ENCODE measurements around the gene F10. TPM values are rescaled to one million over a fixed set of nuclear protein-coding genes. Genes with fewer than 3 reads are reported as not detected.
"Not testable (repeated sequence)": the region's sequence is repeated elsewhere in the genome, so short reads cannot be mapped to it uniquely, and the experiment has no call there.

Gene F10
- total RNA-seq, 1 donor from 2014 or later, result 3.5 TPM

DNA sequence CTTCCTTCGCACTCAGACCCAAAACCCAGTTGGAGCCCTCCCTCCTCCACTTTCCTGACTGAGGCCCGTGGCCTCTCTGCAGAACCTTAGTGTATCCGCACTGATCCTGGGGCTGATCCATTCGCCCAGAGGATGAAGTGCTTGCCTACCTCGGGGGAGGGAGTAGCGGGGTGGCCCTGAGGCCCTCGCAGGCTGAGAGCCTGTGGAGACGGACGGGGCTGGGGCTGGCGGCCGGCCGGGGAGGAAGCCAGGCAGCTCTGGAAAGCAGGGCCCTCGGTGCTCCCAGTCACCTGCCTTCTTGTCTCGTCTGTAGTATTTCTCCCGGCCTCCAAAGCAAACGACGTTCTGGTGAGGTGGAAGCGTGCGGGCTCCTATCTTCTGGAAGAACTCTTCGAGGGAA, 37.1 kb downstream of the F10 start:
- Histone ChIP-seq H3K9me3 (replicated peaks) (no peaks in the 10 kb centered on the region), H3K4me3 (no peak overlapping the region), H3K27me3 (ENCODE audit: low read depth) (peaks cover 43% of the 10 kb centered on the region), H3K4me1 (no peaks in the 10 kb centered on the region), H3K36me3 (no peaks in the 10 kb centered on the region), H3K27ac (replicated peaks) (no peak overlapping the region)
- TF ChIP-seq, protein P1, sequence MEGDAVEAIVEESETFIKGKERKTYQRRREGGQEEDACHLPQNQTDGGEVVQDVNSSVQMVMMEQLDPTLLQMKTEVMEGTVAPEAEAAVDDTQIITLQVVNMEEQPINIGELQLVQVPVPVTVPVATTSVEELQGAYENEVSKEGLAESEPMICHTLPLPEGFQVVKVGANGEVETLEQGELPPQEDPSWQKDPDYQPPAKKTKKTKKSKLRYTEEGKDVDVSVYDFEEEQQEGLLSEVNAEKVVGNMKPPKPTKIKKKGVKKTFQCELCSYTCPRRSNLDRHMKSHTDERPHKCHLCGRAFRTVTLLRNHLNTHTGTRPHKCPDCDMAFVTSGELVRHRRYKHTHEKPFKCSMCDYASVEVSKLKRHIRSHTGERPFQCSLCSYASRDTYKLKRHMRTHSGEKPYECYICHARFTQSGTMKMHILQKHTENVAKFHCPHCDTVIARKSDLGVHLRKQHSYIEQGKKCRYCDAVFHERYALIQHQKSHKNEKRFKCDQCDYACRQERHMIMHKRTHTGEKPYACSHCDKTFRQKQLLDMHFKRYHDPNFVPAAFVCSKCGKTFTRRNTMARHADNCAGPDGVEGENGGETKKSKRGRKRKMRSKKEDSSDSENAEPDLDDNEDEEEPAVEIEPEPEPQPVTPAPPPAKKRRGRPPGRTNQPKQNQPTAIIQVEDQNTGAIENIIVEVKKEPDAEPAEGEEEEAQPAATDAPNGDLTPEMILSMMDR (IDR thresholded peaks at IDR 0.05; ENCODE audit: borderline replicate concordance), result no peak
- DNase-seq, result no peak
- intact Hi-C loops (cut with micrococcal nuclease), result no loop called here

DNA sequence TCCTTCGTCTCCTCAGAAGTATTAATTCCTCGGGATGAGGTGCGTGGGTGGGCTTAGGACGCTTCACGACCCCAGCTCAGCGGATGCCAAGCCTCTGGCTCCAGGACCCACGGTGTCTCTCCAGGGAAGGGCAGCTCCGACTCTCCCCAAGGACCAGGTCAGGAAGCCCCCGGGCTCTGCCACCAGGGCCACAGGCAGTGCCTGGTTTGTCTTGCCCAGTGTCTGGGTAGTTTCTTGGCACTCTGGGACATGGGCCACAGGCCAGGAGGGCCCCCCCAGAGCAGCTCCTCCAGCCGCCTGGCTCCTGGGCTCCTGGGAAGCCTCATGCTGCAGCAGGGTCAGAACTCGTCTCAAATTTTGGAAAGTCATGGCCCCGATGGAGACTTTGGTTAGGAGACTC, 38.4 kb downstream of the F10 start:
- intact Hi-C loops (cut with micrococcal nuclease), result no loop called here
- no peaks in the 10 kb centered on the region for H3K4me1 ChIP-seq
- DNase-seq, result no peak

DNA sequence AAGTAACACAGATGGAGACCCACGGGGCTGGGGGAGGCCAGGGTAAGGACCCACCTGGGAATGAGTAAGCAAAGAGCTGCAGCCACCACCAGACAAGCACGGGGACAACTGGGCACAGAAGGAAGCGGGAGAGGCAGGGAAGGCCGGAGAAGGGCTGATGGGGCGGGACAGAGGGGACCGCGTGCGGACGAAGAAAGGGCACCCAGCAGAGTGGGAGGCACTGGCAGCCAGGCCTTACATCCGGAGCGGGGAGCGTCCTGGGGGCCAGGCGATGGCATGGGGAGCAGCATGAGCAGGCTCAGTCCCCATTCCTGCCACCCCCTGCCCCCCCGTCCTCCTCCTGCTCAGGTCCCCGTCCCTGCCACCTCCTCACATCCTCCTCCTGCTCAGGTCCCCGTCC, 38.8 kb downstream of the F10 start:
- H3K4me1 ChIP-seq, result no peaks in the 10 kb centered on the region
- intact Hi-C loops (cut with micrococcal nuclease), result no loop called here
- TF ChIP-seq, protein P1 (IDR thresholded peaks at IDR 0.05; ENCODE audit: borderline replicate concordance), result no peak
- H3K27ac ChIP-seq (replicated peaks), result no peak overlapping the region
- no peaks in the 10 kb centered on the region for H3K9me3 ChIP-seq (replicated peaks)
- no peaks in the 10 kb centered on the region for H3K36me3 ChIP-seq
- H3K27me3 ChIP-seq (ENCODE audit: low read depth), result peaks cover 43% of the 10 kb centered on the region
- H3K4me3 ChIP-seq, result no peak overlapping the region
- no peak for DNase-seq

More for the DNA sequence above, 38.4 kb downstream of the F10 start:
- Histone ChIP-seq H3K36me3 (no peaks in the 10 kb centered on the region), H3K9me3 (replicated peaks) (no peaks in the 10 kb centered on the region), H3K27me3 (ENCODE audit: low read depth) (peaks cover 43% of the 10 kb centered on the region), H3K4me3 (no peak overlapping the region), H3K27ac (replicated peaks) (no peak overlapping the region)
- TF ChIP-seq, protein P1 (IDR thresholded peaks at IDR 0.05; ENCODE audit: borderline replicate concordance), result no peak

DNA sequence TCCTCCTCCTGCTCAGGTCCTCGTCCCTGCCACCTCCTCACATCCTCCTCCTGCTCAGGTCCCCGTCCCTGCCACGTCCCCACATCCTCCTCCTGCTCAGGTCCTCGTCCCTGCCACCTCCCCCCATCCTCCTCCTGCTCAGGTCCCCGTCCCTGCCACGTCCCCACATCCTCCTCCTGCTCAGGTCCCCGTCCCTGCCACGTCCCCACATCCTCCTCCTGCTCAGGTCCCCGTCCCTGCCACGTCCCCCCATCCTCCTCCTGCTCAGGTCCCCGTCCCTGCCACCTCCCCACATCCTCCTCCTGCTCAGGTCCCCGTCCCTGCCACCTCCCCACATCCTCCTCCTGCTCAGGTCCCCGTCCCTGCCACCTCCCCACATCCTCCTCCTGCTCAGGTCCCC, 39.4 kb downstream of the F10 start:
- H3K36me3 ChIP-seq; H3K27ac ChIP-seq (replicated peaks); H3K4me1 ChIP-seq; DNase-seq; intact Hi-C loops (cut with micrococcal nuclease); H3K4me3 ChIP-seq; H3K9me3 ChIP-seq (replicated peaks): not testable (repeated sequence)
- peaks cover 43% of the 10 kb centered on the region for H3K27me3 ChIP-seq (ENCODE audit: low read depth)

DNA sequence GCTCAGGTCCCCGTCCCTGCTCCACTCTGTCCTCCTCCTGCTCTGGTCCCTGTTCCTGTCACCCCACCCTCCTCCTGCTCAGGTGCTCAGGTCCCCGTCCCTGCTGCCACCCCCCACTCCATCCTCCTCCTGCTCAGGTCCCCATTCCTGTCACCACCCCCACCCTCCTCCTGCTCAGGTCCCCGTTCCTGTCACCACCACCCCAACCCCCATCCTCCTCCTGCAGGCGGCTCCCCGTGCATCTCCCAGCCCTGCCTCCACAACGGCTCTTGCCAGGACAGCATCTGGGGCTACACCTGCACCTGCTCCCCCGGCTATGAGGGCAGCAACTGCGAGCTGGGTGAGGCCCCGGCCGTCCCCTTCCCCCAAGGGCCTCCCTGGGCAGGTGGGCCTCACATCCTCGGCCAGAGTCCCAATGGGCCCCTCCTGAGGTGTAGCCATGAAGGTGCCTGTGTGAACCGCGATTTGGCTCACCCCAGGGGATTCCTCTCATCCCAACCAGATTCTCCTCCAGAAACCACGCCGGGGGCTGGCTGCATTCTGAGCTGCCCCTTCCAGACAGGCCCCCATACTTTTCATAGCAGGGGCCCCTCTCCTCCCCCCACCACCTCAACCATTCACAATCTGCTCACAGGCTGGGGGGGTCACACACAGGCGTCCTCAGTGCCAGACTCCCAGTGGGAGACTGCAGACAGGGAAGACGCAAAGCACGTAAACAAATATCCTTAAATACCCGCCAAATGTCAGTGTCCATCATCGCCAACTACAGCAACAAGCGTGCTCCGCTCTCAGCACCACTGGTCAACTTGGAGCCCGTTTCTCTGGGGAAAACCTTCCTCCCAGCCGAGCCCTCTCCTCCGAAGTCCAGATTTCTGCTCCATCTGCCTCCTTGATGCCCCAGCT, 40.4 kb downstream of the F10 start:
- Histone ChIP-seq H3K9me3 (replicated peaks) (peaks cover 8% of the 10 kb centered on the region), H3K27me3 (ENCODE audit: low read depth) (peaks cover 43% of the 10 kb centered on the region), H3K27ac (replicated peaks) (no peak overlapping the region), H3K4me1 (no peaks in the 10 kb centered on the region), H3K36me3 (peaks cover 8% of the 10 kb centered on the region), H3K4me3 (no peak overlapping the region)
- TF ChIP-seq, protein P1 (IDR thresholded peaks at IDR 0.05; ENCODE audit: borderline replicate concordance), result no peak
- no peak for DNase-seq
- intact Hi-C loops (cut with micrococcal nuclease), result no loop called here

DNA sequence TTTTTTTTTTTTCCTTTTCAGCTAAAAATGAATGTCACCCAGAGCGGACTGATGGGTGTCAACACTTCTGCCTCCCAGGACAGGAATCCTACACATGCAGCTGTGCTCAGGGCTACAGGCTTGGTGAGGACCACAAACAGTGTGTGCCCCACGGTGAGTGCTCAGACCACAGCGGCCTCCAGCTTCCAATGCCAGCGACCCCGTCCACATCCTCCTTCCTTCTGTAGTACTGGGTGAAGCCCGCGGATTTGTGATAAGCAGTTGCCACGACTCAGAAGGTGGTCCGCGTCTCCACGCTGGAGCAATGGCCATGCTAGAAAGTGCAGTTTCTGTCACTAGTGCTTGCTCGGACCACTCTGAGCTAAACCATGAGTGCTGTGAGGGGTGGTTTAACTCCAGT, 41.9 kb downstream of the F10 start:
- intact Hi-C loops (cut with micrococcal nuclease), result no loop called here
- H3K27me3 ChIP-seq (ENCODE audit: low read depth), result peaks cover 31% of the 10 kb centered on the region
- H3K4me1 ChIP-seq, result peaks cover 6% of the 10 kb centered on the region
- no peak for DNase-seq
- no peak overlapping the region for H3K4me3 ChIP-seq
- H3K9me3 ChIP-seq (replicated peaks), result peaks cover 8% of the 10 kb centered on the region
- TF ChIP-seq, protein P1 (IDR thresholded peaks at IDR 0.05; ENCODE audit: borderline replicate concordance), result no peak
- H3K27ac ChIP-seq (replicated peaks), result no peak overlapping the region
- peaks cover 22% of the 10 kb centered on the region for H3K36me3 ChIP-seq
